Fibroblast of villous mesenchyme (primary cell): ENCODE data around the gene MYO1E. TPM values are rescaled to one million over a fixed set of nuclear protein-coding genes. Genes with fewer than 3 reads are reported as not detected.

Source experiments
- DNase-seq: peaks from one replicate; pipeline ENCODE4 v3.0.0-alpha.2; 2010; ENCODE audit warnings: low read depth
- H3K4me3 ChIP-seq: 2 replicates; pipeline ENCODE4 v1.5.1; 2011; ENCODE audit warnings: low read depth, mild to moderate bottlenecking, low read length
- total RNA-seq: library from RNA; depleted of rRNA; stranded (reverse); fragments of >200 nt; gene quantifications from 2 replicates; pipeline ENCODE4 v1.2.3, GENCODE V29; 2012
- TF ChIP-seq, protein P1 (sequence below): IDR thresholded peaks from 2 replicates; pipeline ENCODE4 v1.5.1; 2012; ENCODE audit warnings: low read depth, mild to moderate bottlenecking, low read length; ENCODE audit not compliant: insufficient read depth

Gene MYO1E
- total RNA-seq, 1 donor = 107 TPM

DNA sequence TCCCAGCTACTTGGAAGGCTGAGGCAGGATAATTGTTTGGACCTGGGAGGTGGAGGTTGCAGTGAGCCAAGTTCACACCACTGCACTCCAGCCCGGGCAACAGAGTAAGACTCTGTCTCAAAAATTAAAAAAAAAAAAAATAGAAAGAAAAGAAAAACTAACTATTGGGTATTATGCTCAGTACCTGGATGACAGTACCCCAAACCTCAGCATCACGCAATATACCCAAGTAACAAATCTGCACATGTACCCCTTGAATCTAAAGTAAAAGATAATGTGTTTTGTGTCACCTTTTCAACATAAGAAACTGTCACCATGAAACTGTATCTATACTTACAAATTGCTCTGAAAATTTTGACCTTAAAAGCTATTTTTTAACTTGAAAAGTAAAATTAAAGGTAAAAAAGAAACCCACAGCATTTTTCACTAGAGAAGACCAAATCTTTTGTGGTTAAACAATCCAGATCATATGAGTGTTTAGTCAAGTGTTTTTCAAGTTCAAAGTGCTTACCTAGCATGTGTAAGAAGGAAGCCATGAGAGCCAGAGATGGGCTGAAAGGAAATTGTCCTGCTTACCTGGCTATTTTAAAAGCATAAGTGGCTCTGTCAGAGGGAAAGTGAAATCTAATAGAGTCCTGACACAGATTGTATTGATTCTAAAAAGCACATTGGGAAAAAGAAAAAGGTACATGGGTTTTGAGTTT is 50.5 kb downstream of the MYO1E start:
- TF ChIP-seq, protein P1, sequence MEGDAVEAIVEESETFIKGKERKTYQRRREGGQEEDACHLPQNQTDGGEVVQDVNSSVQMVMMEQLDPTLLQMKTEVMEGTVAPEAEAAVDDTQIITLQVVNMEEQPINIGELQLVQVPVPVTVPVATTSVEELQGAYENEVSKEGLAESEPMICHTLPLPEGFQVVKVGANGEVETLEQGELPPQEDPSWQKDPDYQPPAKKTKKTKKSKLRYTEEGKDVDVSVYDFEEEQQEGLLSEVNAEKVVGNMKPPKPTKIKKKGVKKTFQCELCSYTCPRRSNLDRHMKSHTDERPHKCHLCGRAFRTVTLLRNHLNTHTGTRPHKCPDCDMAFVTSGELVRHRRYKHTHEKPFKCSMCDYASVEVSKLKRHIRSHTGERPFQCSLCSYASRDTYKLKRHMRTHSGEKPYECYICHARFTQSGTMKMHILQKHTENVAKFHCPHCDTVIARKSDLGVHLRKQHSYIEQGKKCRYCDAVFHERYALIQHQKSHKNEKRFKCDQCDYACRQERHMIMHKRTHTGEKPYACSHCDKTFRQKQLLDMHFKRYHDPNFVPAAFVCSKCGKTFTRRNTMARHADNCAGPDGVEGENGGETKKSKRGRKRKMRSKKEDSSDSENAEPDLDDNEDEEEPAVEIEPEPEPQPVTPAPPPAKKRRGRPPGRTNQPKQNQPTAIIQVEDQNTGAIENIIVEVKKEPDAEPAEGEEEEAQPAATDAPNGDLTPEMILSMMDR = no peak
- DNase-seq = no peak
- H3K4me3 ChIP-seq = no peak overlapping the region

DNA sequence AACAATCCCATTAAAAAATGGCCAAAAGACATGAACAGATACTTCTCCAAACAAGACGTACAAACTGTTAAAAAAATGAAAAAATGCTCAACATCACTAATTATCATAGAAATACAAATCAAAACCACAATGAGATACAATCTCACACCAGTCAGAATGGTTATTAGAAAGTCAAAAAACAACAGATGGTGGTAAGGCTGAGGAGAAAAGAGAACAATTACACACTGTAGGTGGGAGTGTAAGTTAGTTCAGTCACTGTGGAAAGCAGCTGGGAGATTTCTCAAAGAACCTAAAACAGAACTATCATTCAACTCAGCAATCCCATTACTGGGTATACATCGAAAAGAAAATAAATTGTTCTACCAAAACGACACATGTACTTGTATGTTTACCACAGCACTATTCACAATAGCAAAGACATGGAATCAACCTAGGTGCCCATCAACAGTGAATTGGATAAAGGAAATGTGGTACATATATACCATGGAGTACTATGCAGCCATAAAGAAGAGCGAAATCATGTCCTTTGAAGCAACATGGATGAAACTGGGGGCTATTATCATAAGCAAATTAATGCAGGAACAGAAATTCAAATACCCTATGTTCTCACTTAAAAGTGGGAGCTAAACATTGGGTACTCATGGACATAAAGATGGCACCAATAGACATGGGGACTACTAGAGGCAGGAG is 51.5 kb downstream of the MYO1E start:
- TF ChIP-seq, protein P1 = no peak
- H3K4me3 ChIP-seq = no peak overlapping the region
- no peak for DNase-seq

DNA sequence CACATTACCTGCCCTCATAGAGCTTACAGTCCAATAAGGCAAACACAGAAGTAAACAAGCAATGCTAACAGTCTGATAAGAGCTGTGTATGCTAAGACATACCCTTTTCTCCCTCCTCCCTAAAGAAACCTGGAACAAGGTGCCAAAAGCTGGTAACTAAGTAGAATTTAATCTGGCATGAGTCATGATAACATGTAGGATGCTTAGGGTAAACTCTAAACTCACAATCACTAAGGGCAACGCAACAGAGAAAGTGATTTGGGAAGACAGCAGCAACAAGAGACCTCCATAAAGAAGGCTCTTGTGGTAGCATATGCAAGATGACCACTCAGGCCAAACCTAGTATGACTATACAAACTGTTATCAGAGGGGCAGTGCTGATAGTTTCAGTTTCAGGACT is 55.5 kb downstream of the MYO1E start:
- no peak overlapping the region for H3K4me3 ChIP-seq
- no peak for DNase-seq
- TF ChIP-seq, protein P1 = no peak

DNA sequence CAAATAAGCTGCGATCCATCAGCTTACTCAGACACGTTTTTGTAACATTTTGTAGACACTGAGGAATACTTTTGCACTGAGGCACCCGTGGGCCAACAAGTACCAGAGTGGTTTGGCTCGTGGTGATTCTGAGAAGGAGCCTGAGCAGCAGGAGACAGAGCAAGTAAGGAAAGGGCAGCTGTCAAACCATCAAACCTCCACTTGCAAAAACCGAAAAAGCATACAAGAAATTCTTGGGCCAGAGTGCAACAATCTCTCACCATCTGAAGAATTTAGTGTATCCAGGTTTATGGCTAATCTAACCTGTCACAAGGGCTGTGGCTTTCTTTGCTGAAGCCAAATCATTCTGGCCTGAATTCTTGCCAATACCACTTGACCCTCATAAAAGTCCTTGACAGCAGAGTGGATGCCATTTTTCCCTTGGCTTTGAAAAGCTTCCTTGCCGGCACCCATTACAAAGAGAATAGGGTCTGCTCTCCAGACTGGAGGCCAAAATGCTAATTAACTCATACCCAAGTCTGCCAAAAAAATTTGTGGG is 56.7 kb downstream of the MYO1E start:
- TF ChIP-seq, protein P1 = no peak
- no peak for DNase-seq
- no peak overlapping the region for H3K4me3 ChIP-seq

DNA sequence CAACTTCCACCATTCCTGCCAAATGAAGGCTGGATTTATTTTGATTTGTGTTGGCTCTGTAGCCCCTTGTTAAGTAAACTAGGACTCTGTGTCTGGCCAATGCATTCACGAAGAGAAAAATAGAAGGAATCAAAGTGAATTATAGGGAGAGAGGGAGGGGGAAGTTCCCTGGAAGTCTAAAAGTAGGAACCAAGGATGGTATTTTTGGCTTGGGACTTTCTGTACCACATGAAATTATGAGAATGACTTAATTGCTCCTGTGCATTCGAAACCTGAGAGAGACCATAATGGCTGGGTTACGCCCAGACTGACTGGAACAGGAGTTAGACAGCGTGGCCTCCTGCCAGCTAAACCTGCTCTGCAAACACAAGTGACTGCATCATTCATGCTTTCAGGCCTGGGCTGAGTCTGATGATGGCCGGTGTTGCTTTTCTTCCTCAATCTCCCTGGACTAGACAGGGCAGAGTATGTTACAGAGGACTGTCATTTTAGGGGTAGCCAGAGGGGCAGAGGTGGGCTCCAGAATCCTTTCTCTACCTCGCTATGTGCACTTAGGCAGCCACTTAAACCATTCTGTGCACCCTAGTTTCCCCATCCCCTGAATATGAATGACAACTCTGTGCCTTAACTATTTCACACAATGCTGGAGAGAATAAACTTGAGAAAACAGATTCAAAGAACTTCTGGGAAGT is 58.9 kb downstream of the MYO1E start:
- TF ChIP-seq, protein P1 = no peak
- H3K4me3 ChIP-seq = no peak overlapping the region
- DNase-seq = no peak

DNA sequence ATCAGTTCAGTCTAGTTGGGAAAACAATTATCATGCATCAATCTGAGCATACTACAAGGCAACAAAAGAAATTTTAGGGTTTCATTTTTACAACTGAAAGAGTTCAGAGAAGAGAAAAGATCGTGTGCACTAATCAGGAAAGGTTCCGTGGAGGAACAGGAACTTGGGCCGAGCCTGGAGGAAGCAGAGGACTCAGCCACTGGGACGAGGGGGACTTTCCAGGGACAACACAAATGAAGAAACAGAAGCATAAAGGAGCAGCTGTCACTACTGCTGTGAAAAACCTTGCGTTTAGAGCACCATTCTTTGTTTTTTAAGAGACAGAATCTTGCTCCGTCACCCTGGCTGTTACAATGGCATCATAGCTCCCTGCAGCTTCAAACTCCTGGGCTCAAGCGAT is 60.5 kb downstream of the MYO1E start:
- no peak for DNase-seq
- H3K4me3 ChIP-seq = no peak overlapping the region
- TF ChIP-seq, protein P1 = no peak
